HG02885 (cell line): ENCODE results near the gene DOCK3.
"Not testable (repeated sequence)": the region's sequence is repeated elsewhere in the genome, so short reads cannot be mapped to it uniquely, and the experiment has no call there.

Experiments used
- ATAC-seq: cut with Tn5 transposase; IDR thresholded peaks from one replicate; pipeline ENCODE4 v1.9.1; 2021; ENCODE audit warnings: mild to moderate bottlenecking; ENCODE audit not compliant: unreplicated experiment, poor library complexity

DOCK3 gene

GRCh38 chr3:51375136-51375535 lies 700.4 kb downstream of the DOCK3 start:
- ATAC-seq: no peak

DNA sequence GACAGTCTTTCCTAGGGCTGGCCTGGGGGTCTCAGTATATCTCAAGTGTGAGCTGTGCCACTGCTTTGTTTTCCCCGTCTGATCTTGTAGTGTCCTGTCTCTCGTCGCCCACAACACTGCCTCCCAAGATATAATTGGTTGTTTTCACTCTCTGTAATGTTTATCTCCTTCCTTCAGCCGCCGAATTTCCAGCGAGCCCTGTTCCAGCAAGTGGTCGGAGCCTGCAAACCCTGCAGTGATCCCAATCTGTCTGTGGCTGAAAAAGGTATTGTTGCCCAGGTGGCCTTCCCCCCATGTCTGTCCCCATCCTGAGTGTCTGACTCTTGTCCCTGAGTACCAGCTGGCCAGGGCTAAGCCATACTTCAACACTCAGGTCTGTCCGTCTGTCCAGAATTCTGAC lies 700.8 kb downstream of the DOCK3 start:
- no peak for ATAC-seq

DNA sequence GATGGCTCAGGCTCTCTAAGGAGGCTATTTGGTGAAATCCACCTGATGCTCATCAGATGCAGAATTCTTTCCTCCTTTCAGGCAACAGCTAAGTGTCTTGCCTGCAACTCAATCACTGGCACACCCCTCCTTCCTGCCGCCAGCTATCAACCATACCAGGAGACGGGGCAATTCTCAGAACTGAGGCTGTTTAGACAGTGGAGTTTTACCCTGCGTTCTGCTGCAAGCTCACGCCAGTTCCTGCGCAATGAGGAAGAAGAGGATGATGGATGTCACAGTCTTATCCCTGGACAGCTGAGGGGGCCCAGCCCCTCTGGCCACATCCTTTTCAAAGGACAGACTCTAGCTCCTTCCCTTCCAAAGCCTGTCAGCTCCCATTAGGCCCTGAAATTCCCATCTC lies 703.3 kb downstream of the DOCK3 start:
- no peak for ATAC-seq

DNA sequence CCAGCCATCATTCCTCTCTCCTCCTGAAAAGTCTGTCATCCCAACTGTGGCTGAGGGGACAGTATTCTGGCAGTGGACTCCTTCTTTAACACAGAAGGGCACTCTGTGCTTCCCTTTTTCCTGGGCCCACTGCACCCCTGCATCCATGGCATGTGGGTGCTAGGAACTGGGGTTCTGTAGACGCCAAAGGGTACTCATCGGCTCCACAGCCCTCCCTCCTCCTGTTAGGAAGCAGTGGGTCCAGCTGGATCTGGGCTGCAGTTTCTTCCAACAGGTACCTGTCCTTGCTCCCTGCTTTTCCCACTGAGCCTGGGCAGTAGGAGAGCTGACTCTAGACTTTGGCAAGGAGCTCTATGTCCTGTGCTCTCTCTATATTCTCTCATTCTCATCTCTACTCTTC lies 704.0 kb downstream of the DOCK3 start:
- no peak for ATAC-seq

DNA sequence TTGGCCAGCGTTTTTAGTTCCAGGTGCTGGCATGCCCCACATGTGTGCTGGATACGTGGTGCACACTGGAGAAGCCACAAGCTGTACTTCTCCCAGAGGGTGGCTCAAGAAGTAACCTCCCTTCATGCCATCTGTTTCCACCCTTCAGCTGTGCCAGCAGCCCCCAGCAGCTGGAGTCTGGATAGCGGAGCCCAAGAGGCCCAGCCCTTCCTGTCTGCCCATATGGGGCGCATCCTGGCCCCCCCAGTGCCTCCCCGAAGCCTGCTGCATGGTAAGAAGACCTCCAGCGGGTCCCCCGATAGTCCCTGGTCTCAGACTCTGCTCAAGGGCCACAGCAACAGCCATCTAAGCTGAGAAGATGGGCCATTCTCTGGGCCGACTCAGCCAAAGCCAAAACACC lies 704.6 kb downstream of the DOCK3 start:
- no peak for ATAC-seq

GRCh38 chr3:51379746-51380455 lies 705.2 kb downstream of the DOCK3 start:
- no peak for ATAC-seq

GRCh38 chr3:51380601-51381332 lies 706.0 kb downstream of the DOCK3 start:
- no peak for ATAC-seq

GRCh38 chr3:51381333-51381705 lies 706.6 kb downstream of the DOCK3 start:
- no peak for ATAC-seq

GRCh38 chr3:51382076-51382745 lies 707.5 kb downstream of the DOCK3 start:
- ATAC-seq: no peak

- ATAC-seq: no peak
Observed at GRCh38 chr3:51382947-51383578, 708.3 kb downstream of the DOCK3 start.

DNA sequence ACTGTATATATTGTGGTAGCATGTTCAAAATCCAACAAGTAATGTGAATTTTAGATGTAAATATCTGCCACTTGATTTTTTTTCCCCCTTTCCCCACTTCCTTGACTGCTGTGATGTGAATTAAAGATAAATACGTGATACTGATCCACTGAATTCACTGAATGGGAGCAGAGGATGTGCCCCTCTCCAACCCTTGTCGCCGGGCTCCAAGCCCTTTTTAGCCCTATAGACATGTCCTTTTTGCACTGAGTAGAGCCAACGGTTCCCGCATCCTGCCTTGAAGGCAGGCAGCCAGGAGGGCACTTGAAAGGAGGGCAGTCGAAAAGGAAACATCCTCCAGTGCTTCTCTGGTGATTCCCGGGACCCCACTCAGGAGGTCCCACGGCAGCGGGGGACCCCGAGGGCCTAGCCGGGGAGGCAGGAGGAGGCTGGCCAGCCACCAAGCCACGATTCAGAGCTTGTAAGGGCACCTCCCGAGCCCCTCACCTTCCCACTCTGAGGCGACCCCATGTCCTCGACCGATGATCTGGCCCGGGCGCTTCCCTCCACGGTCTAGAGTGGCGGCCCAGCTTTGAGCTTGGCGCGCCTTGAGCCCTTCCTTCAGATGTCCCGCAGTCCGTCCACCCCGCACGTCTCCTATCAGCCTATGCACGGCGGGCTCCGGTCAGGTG lies 709.5 kb downstream of the DOCK3 start:
- ATAC-seq: peak; percentile 14

- peak; percentile 96 for ATAC-seq
Observed at GRCh38 chr3:51384726-51385473, 710.2 kb downstream of the DOCK3 start, which contains the start of gene MANF. TSS of gene MANF (plus strand) at chr3:51385291. CDS start at chr3:51385343, 52 bp downstream.

DNA sequence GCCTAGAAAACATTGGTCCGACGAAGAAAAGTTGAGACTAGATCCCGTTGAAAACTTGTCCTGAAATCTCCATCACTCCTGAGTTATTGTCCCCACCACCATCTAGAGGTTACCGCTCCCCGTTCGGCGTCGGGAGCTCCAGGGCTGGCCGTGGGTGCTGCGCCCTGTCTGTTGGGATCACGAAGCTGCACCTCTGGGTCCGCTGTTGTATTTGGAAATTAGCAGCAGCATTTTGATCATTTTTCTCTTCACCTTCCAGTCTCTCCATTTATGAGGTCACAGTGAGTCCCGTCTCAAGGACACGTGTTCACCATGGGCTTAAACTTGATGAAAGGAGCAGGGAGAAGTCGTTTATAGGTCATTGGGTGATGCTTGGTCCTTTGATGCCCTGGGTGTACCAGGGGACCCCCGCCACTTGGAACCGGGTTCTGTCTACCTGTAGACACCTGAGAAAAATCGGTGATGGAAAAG lies 710.9 kb downstream of the DOCK3 start:
- no peak for ATAC-seq

- ATAC-seq: no peak
Observed at GRCh38 chr3:51386159-51386851, 711.6 kb downstream of the DOCK3 start.

DNA sequence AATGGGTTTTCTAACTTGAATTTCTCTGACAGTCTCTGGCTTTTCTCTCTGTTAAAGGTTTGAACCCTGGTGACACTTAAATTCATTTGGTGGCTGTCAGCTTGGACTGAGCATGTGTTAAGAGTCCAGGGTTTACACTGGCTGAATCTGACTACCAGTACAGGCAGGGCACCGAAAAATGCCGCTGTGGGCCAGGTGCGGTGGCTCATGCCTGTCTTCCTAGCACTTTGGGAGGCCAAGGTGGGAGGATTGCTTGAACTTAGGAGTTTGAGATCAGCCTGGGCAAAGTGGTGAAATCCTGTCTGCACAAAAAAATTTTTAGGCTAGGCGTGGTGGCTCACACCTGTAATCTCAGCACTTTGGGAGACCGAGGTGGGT lies 712.1 kb downstream of the DOCK3 start:
- ATAC-seq: no peak

DNA sequence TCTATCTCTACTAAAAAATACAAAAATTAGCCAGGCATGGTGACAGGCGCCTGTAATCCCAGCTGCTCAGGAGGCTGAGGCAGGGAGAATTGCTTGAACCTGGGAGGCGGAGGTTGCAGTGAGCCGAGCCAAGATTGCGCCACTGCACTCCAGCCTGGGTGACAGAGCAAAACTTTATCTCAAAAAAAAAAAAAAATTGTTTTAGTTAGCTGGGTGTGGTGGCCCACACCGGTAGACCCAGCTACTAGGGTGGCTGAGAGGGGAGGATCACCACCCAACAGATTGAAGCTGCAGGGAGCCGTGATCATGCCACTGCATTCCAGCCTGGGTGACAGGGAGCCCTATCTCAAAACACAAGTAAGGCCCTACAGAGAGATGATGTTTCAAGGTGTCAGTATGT lies 712.6 kb downstream of the DOCK3 start:
- not testable (repeated sequence) for ATAC-seq

DNA sequence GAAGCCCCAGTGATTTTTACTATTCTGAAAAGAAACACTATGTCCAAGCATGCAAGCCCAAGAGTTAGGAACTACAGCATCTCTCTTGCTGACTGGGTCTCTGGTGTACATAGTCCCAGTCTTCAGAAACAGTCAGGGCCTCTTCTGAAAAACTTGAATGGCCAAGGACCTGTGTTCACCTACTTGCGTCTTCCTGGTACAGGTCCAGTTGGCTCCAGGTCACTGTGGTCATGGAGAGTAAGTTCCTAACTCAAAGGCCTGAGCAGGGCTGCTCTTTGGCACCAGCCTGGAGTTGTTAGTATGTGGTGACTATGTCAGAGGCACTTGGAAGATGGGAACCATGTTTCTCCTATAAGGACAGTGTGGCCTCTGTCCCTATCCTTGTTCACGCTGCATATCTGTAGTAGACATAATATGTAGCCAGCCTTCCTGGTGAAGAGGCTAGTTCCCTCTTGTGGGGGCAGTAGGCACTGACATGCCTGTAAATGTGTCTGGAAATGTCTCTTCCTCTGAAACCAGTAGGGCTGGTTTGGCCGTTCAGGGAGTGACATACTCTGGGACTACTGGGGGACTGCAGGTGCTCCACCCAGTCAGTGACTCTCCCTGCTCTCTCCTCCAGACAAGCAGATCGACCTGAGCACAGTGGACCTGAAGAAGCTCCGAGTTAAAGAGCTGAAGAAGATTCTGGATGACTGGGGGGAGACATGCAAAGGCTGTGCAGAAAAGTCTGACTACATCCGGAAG lies 713.7 kb downstream of the DOCK3 start:
- ATAC-seq: no peak

- ATAC-seq: no peak
Observed at GRCh38 chr3:51389423-51390183, 714.9 kb downstream of the DOCK3 start.
